Neural cell (in vitro differentiated cells): ENCODE measurements around the gene AIM2. TPM values are rescaled to one million over a fixed set of nuclear protein-coding genes. Genes with fewer than 3 reads are reported as not detected.

Experiments used
- H2AFZ ChIP-seq: fragments of 200-600, 300-800 bp; sonication (generic), shearing (Covaris generic); 2 replicates; pipeline ENCODE4 v1.6.0; 2014; ENCODE audit warnings: low read depth, mild to moderate bottlenecking, antibody characterized with exemption, low read length, moderate library complexity
- H3F3A ChIP-seq: fragments of 200-600 bp; shearing (Covaris generic); 2 replicates; pipeline ENCODE4 v1.6.1; 2016; ENCODE audit warnings: mild to moderate bottlenecking, moderate library complexity, mixed read lengths, antibody characterized with exemption, low read length; ENCODE audit not compliant: insufficient read depth, poor library complexity, severe bottlenecking
- H3K27ac ChIP-seq: fragments of 200-600, 300-800 bp; sonication (generic), shearing (Covaris generic); 2 replicates; pipeline ENCODE4 v1.5.1; 2014; ENCODE audit warnings: mild to moderate bottlenecking, low read length, moderate library complexity
- H3K27me3 ChIP-seq: fragments of 300-800, 200-600 bp; sonication (generic), shearing (Covaris generic); 2 replicates; pipeline ENCODE4 v1.6.0; 2014; ENCODE audit warnings: mild to moderate bottlenecking, low read depth, low read length, moderate library complexity; ENCODE audit not compliant: insufficient read depth
- H3K36me3 ChIP-seq: fragments of 300-800, 200-600 bp; sonication (generic), shearing (Covaris generic); 2 replicates; pipeline ENCODE4 v1.5.1; 2014; ENCODE audit warnings: mild to moderate bottlenecking, antibody characterized with exemption, low read length, moderate library complexity; ENCODE audit not compliant: insufficient read depth
- H3K4me2 ChIP-seq: fragments of 300-800, 200-600 bp; sonication (generic), shearing (Covaris generic); 2 replicates; pipeline ENCODE4 v1.6.0; 2014; ENCODE audit warnings: mild to moderate bottlenecking, low read length
- H3K4me3 ChIP-seq: fragments of 300-800, 200-600 bp; sonication (generic), shearing (Covaris generic); 2 replicates; pipeline ENCODE4 v1.5.1; 2014; ENCODE audit warnings: mild to moderate bottlenecking, low read length, moderate library complexity
- H3K79me2 ChIP-seq: fragments of 200-600 bp; shearing (Covaris generic); replicated peaks from 2 replicates; pipeline ENCODE4 v1.6.0; 2014; ENCODE audit warnings: mild to moderate bottlenecking, low read length, moderate library complexity; ENCODE audit not compliant: insufficient read depth
- H3K9ac ChIP-seq: fragments of 300-800, 200-600 bp; sonication (generic), shearing (Covaris generic); 2 replicates; pipeline ENCODE4 v1.6.1; 2016; ENCODE audit warnings: mild to moderate bottlenecking, low read length, mixed read lengths
- H3K9me2 ChIP-seq: fragments of 200-600 bp; shearing (Covaris generic); 2 replicates; pipeline ENCODE4 v1.6.1; 2016; ENCODE audit warnings: mild to moderate bottlenecking, low read length, mixed read lengths; ENCODE audit not compliant: insufficient read depth
- H3K9me3 ChIP-seq: fragments of 200-600, 300-800 bp; sonication (generic), shearing (Covaris generic); 2 replicates; pipeline ENCODE4 v1.6.1; 2016; ENCODE audit warnings: mild to moderate bottlenecking, mixed run types, low read length, moderate library complexity, mixed read lengths
- H4K20me1 ChIP-seq: fragments of 200-600 bp; shearing (Covaris generic); 2 replicates; pipeline ENCODE4 v1.6.1; 2016; ENCODE audit warnings: mild to moderate bottlenecking, mixed run types; ENCODE audit not compliant: insufficient read depth
- CTCF ChIP-seq: fragments of 450-650 bp; IDR thresholded peaks from 2 replicates; pipeline ENCODE4 v1.5.1; 2014; ENCODE audit warnings: antibody characterized with exemption, mild to moderate bottlenecking, moderate library complexity; ENCODE audit not compliant: poor library complexity, severe bottlenecking
- EP300 ChIP-seq: fragments of 450-650 bp; conservative IDR thresholded peaks from 2 replicates; pipeline ENCODE4 v1.6.1; 2014; ENCODE audit warnings: antibody characterized with exemption, mild to moderate bottlenecking, moderate library complexity; ENCODE audit not compliant: poor library complexity, severe bottlenecking
- EZH2 ChIP-seq: fragments of 200-600, 300-800 bp; shearing (Covaris generic), sonication (generic); IDR thresholded peaks from 2 replicates; pipeline ENCODE4 v1.6.1; 2014; ENCODE audit warnings: antibody characterized with exemption, low read length, borderline replicate concordance, mild to moderate bottlenecking; ENCODE audit not compliant: insufficient read depth, poor library complexity, severe bottlenecking
- MXI1 ChIP-seq: fragments of 450-650 bp; conservative IDR thresholded peaks from 2 replicates; pipeline ENCODE4 v1.6.1; 2014; ENCODE audit warnings: antibody characterized with exemption, mild to moderate bottlenecking; ENCODE audit not compliant: poor library complexity, severe bottlenecking
- POLR2AphosphoS5 ChIP-seq: IDR thresholded peaks from 2 replicates; pipeline ENCODE4 v1.6.1; 2012
- RAD21 ChIP-seq: fragments of 450-650 bp; conservative IDR thresholded peaks from 2 replicates; pipeline ENCODE4 v1.6.1; 2014; ENCODE audit warnings: antibody characterized with exemption, mild to moderate bottlenecking, moderate library complexity
- SMC3 ChIP-seq: fragments of 450-650 bp; conservative IDR thresholded peaks from 2 replicates; pipeline ENCODE4 v1.6.1; 2014; ENCODE audit warnings: antibody characterized with exemption, mild to moderate bottlenecking, moderate library complexity; ENCODE audit not compliant: poor library complexity
- TAF1 ChIP-seq: IDR thresholded peaks from 2 replicates; pipeline ENCODE4 v1.6.1; 2012; ENCODE audit warnings: low read depth
- polyA plus RNA-seq: library from polyadenylated mRNA; depleted of rRNA; stranded (reverse); fragments of >200 nt; gene quantifications from 2 replicates; pipeline ENCODE4 v1.2.3, GENCODE V29; 2014
- TF ChIP-seq, protein P1 (sequence below): IDR thresholded peaks from 2 replicates; pipeline ENCODE4 v1.6.1; 2012; ENCODE audit warnings: borderline replicate concordance

AIM2 gene
- polyA plus RNA-seq, 1 donor from 2014 or later, result 11.1 TPM

- no peak overlapping the region for H3K4me2 ChIP-seq
- no peaks in the 10 kb centered on the region for H3K36me3 ChIP-seq
- no peak overlapping the region for H2AFZ ChIP-seq
- no peaks in the 10 kb centered on the region for H3K9me2 ChIP-seq
- no peaks in the 10 kb centered on the region for H3F3A ChIP-seq
- no peaks in the 10 kb centered on the region for H4K20me1 ChIP-seq
- no peak for TF ChIP-seq SMC3
- no peak for TF ChIP-seq EZH2
- TF ChIP-seq EP300, result no peak
- TF ChIP-seq POLR2AphosphoS5, result no peak
- TF ChIP-seq CTCF, result no peak
- no peak for TF ChIP-seq RAD21
- H3K9me3 ChIP-seq, result no peaks in the 10 kb centered on the region
- H3K9ac ChIP-seq, result no peak overlapping the region
- H3K79me2 ChIP-seq, result no peaks in the 10 kb centered on the region
- no peaks in the 10 kb centered on the region for H3K27me3 ChIP-seq
- H3K4me3 ChIP-seq, result no peak overlapping the region
- no peak overlapping the region for H3K27ac ChIP-seq
Measured at GRCh38 chr1:159083013-159083412, 6.4 kb upstream of the AIM2 start.

DNA sequence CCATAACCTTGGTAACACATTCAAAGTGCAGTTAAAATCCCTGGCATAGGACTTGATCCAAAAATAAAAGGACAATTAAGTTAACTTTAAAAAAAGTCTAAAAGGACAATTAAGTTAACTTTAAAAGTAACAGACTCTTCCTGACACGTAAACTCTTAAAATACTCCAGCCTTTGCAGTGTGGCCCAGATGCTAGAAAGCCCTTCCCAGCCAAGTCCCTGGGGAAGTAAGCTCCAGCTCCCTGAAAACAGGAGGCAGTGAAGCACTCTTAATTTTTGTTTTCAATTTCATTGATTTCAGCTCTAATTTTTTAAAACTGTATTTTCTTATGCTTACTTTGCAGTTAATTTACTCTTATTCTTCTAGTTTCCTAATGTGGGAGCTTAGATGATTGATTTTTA is 5.1 kb upstream of the AIM2 start:
- Histone ChIP-seq H3K4me2 (no peak overlapping the region), H3K79me2 (no peaks in the 10 kb centered on the region), H3K27ac (no peak overlapping the region), H3K9me3 (no peaks in the 10 kb centered on the region), H3K4me3 (no peak overlapping the region), H4K20me1 (no peaks in the 10 kb centered on the region), H2AFZ (no peak overlapping the region), H3K9me2 (no peaks in the 10 kb centered on the region), H3F3A (no peaks in the 10 kb centered on the region), H3K36me3 (no peaks in the 10 kb centered on the region), H3K27me3 (no peaks in the 10 kb centered on the region), H3K9ac (no peak overlapping the region)
- TF ChIP-seq RAD21, result no peak
- TF ChIP-seq POLR2AphosphoS5, result no peak
- TF ChIP-seq, protein P1, sequence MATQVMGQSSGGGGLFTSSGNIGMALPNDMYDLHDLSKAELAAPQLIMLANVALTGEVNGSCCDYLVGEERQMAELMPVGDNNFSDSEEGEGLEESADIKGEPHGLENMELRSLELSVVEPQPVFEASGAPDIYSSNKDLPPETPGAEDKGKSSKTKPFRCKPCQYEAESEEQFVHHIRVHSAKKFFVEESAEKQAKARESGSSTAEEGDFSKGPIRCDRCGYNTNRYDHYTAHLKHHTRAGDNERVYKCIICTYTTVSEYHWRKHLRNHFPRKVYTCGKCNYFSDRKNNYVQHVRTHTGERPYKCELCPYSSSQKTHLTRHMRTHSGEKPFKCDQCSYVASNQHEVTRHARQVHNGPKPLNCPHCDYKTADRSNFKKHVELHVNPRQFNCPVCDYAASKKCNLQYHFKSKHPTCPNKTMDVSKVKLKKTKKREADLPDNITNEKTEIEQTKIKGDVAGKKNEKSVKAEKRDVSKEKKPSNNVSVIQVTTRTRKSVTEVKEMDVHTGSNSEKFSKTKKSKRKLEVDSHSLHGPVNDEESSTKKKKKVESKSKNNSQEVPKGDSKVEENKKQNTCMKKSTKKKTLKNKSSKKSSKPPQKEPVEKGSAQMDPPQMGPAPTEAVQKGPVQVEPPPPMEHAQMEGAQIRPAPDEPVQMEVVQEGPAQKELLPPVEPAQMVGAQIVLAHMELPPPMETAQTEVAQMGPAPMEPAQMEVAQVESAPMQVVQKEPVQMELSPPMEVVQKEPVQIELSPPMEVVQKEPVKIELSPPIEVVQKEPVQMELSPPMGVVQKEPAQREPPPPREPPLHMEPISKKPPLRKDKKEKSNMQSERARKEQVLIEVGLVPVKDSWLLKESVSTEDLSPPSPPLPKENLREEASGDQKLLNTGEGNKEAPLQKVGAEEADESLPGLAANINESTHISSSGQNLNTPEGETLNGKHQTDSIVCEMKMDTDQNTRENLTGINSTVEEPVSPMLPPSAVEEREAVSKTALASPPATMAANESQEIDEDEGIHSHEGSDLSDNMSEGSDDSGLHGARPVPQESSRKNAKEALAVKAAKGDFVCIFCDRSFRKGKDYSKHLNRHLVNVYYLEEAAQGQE, result no peak
- no peak for TF ChIP-seq MXI1
- no peak for TF ChIP-seq SMC3
- TF ChIP-seq TAF1, result no peak
- TF ChIP-seq CTCF, result no peak
- no peak for TF ChIP-seq EP300
- TF ChIP-seq EZH2, result no peak
